ENCODE measurements around the gene KSR2. TPM values are rescaled to one million over a fixed set of nuclear protein-coding genes. Genes with fewer than 3 reads are reported as not detected.

Gene KSR2
- total and polyA plus RNA-seq, 2 of the 13 experiments (the other 11 are each of a cell fraction or from before 2014, with no cell fraction given): 0.02 TPM; not detected in 1

- no peak overlapping the region for H3K4me2 ChIP-seq (ENCODE audit: low read depth, low read length)
- intact Hi-C loops (cut with micrococcal nuclease; ENCODE audit: unreplicated experiment): no loop called here
- no peak for DNase-seq (ENCODE audit: low spot score)
- TF ChIP-seq MNT (IDR thresholded peaks at IDR 0.05) (peak; percentile 53; the same call in 1 of the 2 replicates), ZNF749 (CRISPR knock-in tag; IDR thresholded peaks at IDR 0.05; ENCODE audit: borderline replicate concordance) (no peak)
- H3K4me3 ChIP-seq (replicated peaks in 1 of 3; ENCODE audit: insufficient read depth in 1 of 3, low read depth in 2 of 3, low read length in 3 of 3): no peak overlapping the region
- no peak overlapping the region for H3K27ac ChIP-seq (ENCODE audit: extremely low read length, insufficient read depth, low read length)
- no peaks in the 10 kb centered on the region for H4K20me1 ChIP-seq (ENCODE audit: insufficient read depth, low read length)
- H3K4me1 ChIP-seq (ENCODE audit: insufficient read depth, low read length): no peaks in the 10 kb centered on the region
- no peaks in the 10 kb centered on the region for H3K9me3 ChIP-seq (ENCODE audit: low read length)
- POLR2A ChIA-PET: no interaction called here
- H3K27me3 ChIP-seq (ENCODE audit: control insufficient read depth in 1 of 2, insufficient read depth in 2 of 2, low read length in 2 of 2): peaks cover 0 to 1% of the 10 kb centered on the region in 2 experiments; a peak in 1 of 5 replicates
- CTCF ChIA-PET (ENCODE audit: low intra/inter-chr PET ratio, low total read pairs): no interaction called here
- H3K9ac ChIP-seq (ENCODE audit: insufficient read depth, low read depth, low read length): no peak overlapping the region
- no peak for ATAC-seq
- no peaks in the 10 kb centered on the region for H3K79me2 ChIP-seq (ENCODE audit: insufficient read depth, low read length)
- no peak overlapping the region for H2AFZ ChIP-seq (ENCODE audit: low read length)
- H3K36me3 ChIP-seq (replicated peaks in 1 of 2; ENCODE audit: control insufficient read depth in 1 of 2, insufficient read depth in 2 of 2, low read length in 2 of 2): no peaks in the 10 kb centered on the region
- BruUV-seq (replicated peaks): no TSS peak
- WGBS (ENCODE audit: low lambda C conversion rate): 17% methylated on average over 3 of the region's 6 CpGs
- FAIRE-seq: no peak
- in situ Hi-C loops (cut with HindIII; ENCODE audit: extremely low pct_ligation_motif_present, low pct_unique_long_range_greater_than_20kb): no loop called here
These were observed 521.0 kb downstream of the KSR2 start for GRCh38 chr12:117447665-117448366.

GRCh38 chr12:117444781-117445180 is 524.0 kb downstream of the KSR2 start:
- intact Hi-C loops (cut with micrococcal nuclease; ENCODE audit: unreplicated experiment) (no loop called here), in situ Hi-C loops (cut with HindIII; ENCODE audit: extremely low pct_ligation_motif_present, low pct_unique_long_range_greater_than_20kb) (no loop called here)
- no peak for ATAC-seq
- TF ChIP-seq SIX4 (CRISPR knock-in tag; IDR thresholded peaks at IDR 0.05): no peak
- TF ChIP-seq ZNF234 (CRISPR knock-in tag; conservative IDR thresholded peaks at IDR 0.05): no peak
- no peak for TF ChIP-seq ATF5 (CRISPR knock-in tag; IDR thresholded peaks at IDR 0.05; ENCODE audit: low read depth)
- TF ChIP-seq SRY (CRISPR knock-in tag; IDR thresholded peaks at IDR 0.05): no peak
- no peak for TF ChIP-seq ZNF652 (CRISPR knock-in tag; IDR thresholded peaks at IDR 0.05; ENCODE audit: borderline replicate concordance, low read depth)
- no peak for TF ChIP-seq ZNF382 (CRISPR knock-in tag; IDR thresholded peaks at IDR 0.05; ENCODE audit: borderline replicate concordance)
- no peak for TF ChIP-seq ISX (CRISPR knock-in tag; conservative IDR thresholded peaks at IDR 0.05)
- no peak for TF ChIP-seq ZNF670 (CRISPR knock-in tag; IDR thresholded peaks at IDR 0.05; ENCODE audit: borderline replicate concordance)
- TF ChIP-seq ZFP62 (CRISPR knock-in tag; IDR thresholded peaks at IDR 0.05): no peak
- no peak for TF ChIP-seq MED13 (CRISPR knock-in tag; IDR thresholded peaks at IDR 0.05)
- no peak for TF ChIP-seq SP140L (CRISPR knock-in tag; IDR thresholded peaks at IDR 0.05; ENCODE audit: borderline replicate concordance)
- TF ChIP-seq SNRNP70 (IDR thresholded peaks at IDR 0.05; ENCODE audit: low read depth, low read length): no peak
- no peak for TF ChIP-seq MXD3 (CRISPR knock-in tag; IDR thresholded peaks at IDR 0.05)
- TF ChIP-seq NCOA5 (CRISPR knock-in tag; IDR thresholded peaks at IDR 0.05): no peak
- Histone ChIP-seq H3K79me2 (ENCODE audit: insufficient read depth, low read length) (no peaks in the 10 kb centered on the region), H3K4me2 (ENCODE audit: low read depth, low read length) (no peak overlapping the region), H2AFZ (ENCODE audit: low read length) (no peak overlapping the region), H3K4me3 (replicated peaks in 1 of 3; ENCODE audit: insufficient read depth in 1 of 3, low read depth in 2 of 3, low read length in 3 of 3) (no peak overlapping the region), H3K36me3 (replicated peaks in 1 of 2; ENCODE audit: control insufficient read depth in 1 of 2, insufficient read depth in 2 of 2, low read length in 2 of 2) (no peaks in the 10 kb centered on the region), H3K27ac (ENCODE audit: extremely low read length, insufficient read depth, low read length) (no peak overlapping the region), H4K20me1 (ENCODE audit: insufficient read depth, low read length) (no peaks in the 10 kb centered on the region), H3K4me1 (ENCODE audit: insufficient read depth, low read length) (no peaks in the 10 kb centered on the region), H3K9me3 (ENCODE audit: low read length) (no peaks in the 10 kb centered on the region), H3K27me3 (ENCODE audit: control insufficient read depth in 1 of 2, insufficient read depth in 2 of 2, low read length in 2 of 2) (peaks cover 0 to 2% of the 10 kb centered on the region in 2 experiments; a peak in 2 of 5 replicates), H3K9ac (ENCODE audit: insufficient read depth, low read depth, low read length) (no peak overlapping the region)
- POLR2A ChIA-PET: no interaction called here
- 20% methylated on average over 4 of the region's 4 CpGs for WGBS (ENCODE audit: low lambda C conversion rate)
- no peak for FAIRE-seq
- no TSS peak for BruUV-seq (replicated peaks)
- no peak for DNase-seq (ENCODE audit: low spot score)
- CTCF ChIA-PET (ENCODE audit: low intra/inter-chr PET ratio, low total read pairs): no interaction called here

All from HepG2 (cell line).